ENCODE results near the gene TAF11L12.
"Not testable (repeated sequence)": the region's sequence is repeated elsewhere in the genome, so short reads cannot be mapped to it uniquely, and the experiment has no call there.

The TAF11L12 gene

DNA sequence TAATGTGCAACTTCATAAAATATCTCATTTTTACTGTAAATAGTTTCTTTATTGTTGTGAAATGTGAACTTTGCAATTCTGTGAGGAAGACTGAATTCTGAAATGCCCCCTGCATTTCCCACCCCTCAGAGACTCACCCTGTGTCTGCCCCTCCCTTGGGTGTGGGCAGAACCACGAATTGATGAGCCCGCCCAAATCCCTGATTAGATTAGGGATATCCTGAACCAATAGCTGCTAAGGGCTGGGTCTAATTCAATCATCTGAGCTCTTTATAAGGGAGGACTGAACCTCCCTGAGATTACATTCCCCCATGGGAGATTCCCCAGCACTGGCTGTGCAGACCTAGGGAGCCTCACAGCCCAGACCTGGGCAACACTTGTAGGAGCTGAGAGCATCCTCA, at the start of gene TAF11L12:
Gene TAF11L12, plus strand, starts transcription at position 301 of the 400 bp plus-strand sequence.
- not testable (repeated sequence) for DNase-seq

DNA sequence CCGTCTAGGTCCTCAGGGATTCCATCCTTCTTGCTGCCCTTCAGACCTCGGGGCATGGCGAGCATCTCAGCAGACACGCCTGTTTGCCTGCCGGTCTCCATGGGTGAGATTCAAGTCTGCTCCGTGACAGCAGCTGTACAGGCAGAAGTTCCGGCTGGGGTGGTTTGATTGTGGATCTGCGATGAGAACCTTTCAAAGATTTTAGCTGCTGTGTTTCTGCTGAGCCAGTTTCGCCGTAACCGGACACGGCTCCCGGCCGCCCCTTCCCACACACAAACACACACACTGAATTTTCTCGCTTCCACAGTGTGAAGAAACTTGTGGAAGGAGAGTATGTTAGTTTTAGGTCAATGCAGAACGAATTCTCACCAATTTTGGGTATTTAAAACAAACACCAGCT, 24.5 kb upstream of the TAF11L12 start, which contains the start of gene TAF11L7:
Gene TAF11L7, minus strand, starts transcription at position 101 of the 400 bp plus-strand sequence.
- not testable (repeated sequence) for DNase-seq

DNA sequence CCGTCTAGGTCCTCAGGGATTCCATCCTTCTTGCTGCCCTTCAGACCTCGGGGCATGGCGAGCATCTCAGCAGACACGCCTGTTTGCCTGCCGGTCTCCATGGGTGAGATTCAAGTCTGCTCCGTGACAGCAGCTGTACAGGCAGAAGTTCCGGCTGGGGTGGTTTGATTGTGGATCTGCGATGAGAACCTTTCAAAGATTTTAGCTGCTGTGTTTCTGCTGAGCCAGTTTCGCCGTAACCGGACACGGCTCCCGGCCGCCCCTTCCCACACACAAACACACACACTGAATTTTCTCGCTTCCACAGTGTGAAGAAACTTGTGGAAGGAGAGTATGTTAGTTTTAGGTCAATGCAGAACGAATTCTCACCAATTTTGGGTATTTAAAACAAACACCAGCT, 19.3 kb upstream of the TAF11L12 start, which contains the start of gene TAF11L8:
Gene TAF11L8, minus strand, starts transcription at position 101 of the 400 bp plus-strand sequence.
- not testable (repeated sequence) for DNase-seq

DNA sequence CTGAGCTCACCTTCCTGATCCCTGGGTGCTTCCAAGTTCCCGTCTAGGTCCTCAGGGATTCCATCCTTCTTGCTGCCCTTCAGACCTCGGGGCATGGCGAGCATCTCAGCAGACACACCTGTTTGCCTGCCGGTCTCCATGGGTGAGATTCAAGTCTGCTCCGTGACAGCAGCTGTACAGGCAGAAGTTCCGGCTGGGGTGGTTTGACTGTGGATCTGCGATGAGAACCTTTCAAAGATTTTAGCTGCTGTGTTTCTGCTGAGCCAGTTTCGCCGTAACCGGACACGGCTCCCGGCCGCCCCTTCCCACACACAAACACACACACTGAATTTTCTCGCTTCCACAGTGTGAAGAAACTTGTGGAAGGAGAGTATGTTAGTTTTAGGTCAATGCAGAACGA, 15.9 kb upstream of the TAF11L12 start, which contains the start of gene TAF11L9:
Gene TAF11L9, minus strand, starts transcription at position 140 of the 400 bp plus-strand sequence.
- DNase-seq = not testable (repeated sequence)

DNA sequence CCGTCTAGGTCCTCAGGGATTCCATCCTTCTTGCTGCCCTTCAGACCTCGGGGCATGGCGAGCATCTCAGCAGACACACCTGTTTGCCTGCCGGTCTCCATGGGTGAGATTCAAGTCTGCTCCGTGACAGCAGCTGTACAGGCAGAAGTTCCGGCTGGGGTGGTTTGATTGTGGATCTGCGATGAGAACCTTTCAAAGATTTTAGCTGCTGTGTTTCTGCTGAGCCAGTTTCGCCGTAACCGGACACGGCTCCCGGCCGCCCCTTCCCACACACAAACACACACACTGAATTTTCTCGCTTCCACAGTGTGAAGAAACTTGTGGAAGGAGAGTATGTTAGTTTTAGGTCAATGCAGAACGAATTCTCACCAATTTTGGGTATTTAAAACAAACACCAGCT, 12.5 kb upstream of the TAF11L12 start, which contains the start of gene TAF11L10:
Gene TAF11L10, minus strand, starts transcription at position 101 of the 400 bp plus-strand sequence.
- not testable (repeated sequence) for DNase-seq

DNA sequence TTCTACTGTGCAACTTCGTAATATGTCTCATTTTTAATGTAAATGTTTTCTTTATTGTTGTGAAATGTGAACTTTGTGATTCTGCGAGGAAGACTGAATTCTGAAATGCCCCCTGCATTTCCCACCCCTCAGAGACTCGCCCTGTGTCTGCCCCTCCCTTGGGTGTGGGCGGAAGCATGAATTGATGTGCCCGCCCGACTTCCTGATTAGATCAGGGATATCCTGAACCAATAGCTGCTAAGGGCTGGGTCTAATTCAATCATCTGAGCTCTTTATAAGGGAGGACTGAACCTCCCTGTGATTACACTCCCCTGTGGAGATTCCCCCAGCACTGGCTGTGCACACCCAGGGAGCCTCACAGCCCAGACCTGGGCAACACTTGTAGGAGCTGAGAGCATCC, 6.3 kb upstream of the TAF11L12 start, which contains the start of gene TAF11L11:
Gene TAF11L11, plus strand, starts transcription at position 304 of the 400 bp plus-strand sequence.
- DNase-seq = not testable (repeated sequence)

DNA sequence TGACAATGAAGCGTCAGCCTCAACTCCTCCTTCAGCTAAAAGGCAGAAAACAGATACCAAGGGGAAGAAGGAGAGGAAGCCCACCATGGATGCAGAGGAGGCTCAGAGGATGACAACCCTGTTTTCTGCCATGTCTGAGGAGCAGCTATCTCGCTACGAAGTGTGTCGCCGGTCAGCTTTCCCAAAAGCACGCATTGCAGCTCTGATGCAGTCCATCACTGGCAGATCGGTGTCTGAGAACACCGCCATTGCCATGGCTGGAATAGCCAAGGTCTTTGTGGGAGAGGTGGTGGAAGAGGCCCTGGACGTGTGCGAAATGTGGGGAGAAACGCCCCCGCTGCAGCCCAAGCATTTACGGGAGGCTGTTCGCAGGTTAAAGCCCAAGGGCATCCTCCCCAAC, 5.2 kb upstream of the TAF11L12 start:
- no peak for DNase-seq

DNA sequence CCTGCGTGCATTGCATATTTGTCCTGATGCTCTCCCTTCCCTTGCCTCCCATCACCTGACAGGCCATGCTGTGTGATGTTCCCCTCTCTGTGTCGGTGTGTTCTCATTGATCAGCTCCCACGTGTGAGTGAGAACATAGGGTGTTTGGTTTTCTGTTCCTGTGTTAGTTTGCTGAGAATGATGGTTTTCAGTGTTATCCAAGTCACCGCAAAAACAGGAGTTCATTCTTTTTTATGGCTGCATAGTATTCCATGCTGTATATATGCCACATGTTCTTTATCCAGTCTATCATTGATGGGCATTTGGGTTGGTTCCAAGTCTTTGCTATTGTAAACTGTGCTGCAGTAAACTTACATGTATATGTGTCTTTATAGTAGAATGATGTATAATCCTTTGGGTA, 2.7 kb upstream of the TAF11L12 start:
- DNase-seq = not testable (repeated sequence)

DNA sequence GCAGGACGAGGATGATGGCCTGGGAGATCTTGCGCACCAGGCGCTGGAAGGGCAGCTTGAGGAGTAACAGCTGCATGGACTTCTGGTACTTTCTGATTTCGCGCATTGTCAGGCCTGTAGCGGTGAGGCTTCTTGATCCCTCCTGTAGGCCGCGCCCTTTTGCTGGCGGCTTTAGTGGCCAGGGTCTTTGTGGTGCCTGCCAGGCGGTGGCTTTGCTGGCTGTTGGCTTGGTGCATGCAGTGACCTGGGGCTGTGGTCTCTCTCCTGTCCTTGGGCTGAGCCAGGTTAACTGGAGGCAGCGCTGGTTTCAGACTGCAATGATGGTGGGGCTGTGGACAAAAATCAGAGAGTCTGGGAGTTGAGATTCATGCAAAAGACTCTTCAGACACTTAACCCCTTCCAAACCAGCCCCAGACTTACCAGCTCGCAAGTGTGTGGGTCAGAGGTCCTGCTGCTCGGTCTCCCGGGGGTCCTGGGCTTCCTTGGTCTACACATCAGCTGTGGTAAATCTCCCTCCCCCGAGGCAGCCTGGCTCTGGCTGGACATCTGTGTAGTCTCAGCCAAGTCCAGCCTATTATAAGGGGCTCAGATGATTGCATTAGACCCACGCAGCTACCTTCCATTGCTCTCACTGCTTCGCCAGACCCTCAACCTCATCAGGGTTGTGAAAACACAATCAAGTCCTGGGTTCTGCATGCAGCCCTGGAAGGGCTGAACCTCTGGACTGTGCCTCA, 4.8 kb downstream of the TAF11L12 start:
- DNase-seq = no peak

DNA sequence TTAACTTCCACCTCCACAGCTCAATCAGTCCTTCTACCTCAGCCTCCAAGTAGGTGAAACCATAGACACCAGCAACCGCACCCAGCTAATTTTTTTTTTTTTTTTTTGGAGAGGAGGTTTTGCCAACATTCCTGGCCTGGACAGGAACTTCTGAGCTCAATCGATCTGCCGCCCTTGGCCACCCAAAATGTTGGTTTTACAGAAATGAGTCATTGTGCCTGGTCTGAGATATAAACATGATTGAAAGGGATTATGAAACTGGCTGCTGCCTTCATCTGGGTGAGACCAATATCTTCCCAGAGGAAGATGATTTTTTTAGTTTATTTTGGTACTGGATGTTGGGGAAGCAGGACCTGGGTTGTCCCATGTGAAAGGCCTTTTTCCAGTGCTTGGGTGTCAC, 9.2 kb downstream of the TAF11L12 start:
- no peak for DNase-seq

DNA sequence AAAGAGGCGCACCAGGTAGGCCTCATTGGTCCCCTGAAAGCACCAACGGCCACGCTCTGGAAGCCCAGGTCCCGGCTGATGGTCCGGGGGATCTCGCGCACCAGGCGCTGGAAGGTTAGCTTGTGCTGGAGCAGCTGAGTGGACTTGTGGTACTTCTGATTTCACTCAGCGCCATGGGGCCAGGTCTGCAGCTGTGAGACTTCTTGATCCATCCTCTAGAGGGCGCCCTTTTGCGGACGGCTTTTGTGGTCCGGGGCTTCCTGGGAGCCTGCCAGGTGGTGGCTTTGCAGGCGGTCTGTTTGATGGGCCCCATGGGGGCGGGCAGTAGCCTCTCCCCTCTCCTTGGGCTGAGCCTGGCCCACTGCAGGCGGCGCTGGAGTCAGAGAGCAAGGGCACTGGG, 10.4 kb downstream of the TAF11L12 start:
- no peak for DNase-seq

DNA sequence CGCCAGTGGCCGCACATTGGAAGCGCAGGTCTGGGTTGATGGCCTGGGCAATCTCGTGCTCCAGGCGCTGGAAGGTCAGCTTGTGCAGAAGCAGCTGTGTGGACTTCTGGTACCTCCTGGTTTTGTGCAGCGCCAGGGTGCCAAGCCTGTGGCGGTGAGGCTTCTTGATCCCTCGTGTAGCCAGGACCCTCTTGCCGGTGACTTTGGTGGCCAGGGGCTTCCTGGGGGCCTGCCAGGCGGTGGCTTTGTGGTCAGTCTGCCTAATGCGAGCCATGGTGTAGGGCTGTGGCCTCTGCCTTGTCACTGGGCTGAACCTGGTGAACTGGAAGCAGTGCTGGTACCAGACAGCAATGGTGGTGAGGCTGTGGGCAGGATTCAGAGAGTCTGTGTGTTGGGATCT, 15.5 kb downstream of the TAF11L12 start:
- DNase-seq = no peak

DNA sequence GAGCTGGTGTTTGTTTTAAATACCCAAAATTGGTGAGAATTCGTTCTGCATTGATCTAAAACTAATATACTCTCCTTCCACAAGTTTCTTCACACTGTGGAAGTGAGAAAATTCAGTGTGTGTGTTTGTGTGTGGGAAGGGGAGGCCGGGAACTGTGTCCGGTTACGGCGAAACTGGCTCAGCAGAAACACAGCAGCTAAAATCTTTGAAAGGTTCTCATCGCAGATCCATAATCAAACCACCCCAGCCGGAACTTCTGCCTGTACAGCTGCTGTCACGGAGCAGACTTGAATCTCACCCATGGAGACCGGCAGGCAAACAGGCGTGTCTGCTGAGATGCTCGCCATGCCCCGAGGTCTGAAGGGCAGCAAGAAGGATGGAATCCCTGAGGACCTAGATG, 21.6 kb downstream of the TAF11L12 start, which contains the start of gene TAF11L13:
Gene TAF11L13, plus strand, starts transcription at position 301 of the 400 bp plus-strand sequence.
- not testable (repeated sequence) for DNase-seq

DNA sequence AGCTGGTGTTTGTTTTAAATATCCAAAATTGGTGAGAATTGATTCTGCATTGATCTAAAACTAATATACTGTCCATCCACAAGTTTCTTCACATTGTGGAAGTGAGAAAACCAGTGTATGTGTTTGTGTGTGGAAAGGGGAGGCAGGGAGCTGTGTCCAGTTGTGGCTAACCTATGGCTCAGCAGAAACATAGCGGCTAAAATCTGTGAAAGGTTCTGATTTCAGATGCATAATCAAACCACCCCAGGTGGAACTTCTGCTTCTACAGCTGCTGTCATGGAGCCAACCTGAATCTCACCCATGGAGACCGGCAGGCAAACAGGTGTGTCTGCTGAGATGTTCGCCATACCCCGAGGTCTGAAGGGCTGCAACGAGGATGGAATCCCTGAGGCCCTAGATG, 24.0 kb downstream of the TAF11L12 start, which contains the start of gene TAF11L14:
Gene TAF11L14, plus strand, starts transcription at position 301 of the 400 bp plus-strand sequence.
- no peak for DNase-seq

DNA sequence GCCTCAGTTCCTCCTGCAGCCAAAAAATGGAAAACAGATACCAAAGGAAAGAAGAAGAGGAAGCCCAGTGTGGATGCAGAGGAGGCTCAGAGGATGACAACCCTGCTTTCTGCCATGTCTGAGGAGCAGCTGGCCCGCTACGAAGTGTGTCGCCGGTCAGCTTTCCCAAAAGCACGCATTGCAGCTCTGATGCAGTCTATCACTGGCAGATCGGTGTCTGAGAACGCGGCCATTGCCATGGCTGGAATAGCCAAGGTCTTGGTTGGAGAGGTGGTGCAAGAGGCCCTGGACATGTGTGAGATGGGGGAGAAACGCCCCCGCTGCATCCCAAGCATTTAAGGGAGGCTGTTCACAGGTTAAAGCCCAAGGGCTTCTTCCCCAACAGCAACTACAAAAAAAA, 39.0 kb downstream of the TAF11L12 start:
- DNase-seq = not testable (repeated sequence)

DNA sequence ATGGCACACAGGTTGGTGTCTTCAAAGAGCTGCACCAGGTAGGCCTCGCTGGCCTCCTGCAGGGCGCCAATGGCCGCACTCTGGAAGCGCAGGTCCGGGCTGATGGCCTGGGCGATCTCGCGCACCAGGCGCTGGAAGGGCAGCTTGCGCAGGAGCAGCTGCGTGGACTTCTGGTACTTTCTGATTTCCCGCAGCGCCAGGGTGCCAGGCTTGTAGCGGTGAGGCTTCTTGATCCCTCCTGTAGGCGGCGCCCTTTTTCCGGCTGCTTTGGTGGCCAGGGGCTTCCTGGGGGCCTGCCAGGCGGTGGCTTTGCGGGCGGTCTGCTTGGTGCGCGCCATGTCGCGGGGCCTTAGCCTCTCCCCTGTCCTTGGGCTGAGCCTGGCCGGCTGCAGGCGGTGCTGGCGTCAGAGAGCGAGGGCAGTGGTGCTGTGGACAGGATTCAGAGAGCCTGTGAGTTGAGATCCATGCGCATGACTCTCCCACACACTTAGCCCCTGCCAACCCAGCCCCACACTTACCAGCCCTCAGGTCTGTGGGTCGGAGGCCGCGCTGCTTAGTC, 45.1 kb downstream of the TAF11L12 start:
- DNase-seq = not testable (repeated sequence)

DNA sequence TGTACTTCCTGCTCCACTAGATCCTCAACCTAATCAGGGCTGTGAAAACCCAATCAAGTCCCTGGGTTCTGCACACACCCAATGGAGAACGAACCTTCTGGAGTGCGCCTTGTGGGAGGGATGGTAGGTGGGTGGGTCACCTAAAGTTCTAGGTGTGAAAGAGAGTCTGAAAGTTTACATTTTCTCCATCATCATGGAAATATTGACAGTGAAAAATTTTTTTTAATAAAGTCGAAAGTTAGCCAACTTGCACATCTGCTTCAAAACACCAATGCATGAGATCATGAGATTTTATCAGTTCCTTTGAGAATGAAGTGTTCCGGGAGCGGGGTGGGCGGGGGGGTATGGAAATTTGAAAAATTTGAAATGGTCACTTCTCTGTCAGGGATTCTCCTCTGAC, 45.7 kb downstream of the TAF11L12 start:
- no peak for DNase-seq

Measured in SHP77 (cell line).